HG03025 (cell line): ENCODE results near the gene PDCD1.
"Not testable (repeated sequence)": the region's sequence is repeated elsewhere in the genome, so short reads cannot be mapped to it uniquely, and the experiment has no call there.

Source experiments
- ATAC-seq: cut with Tn5 transposase; IDR thresholded peaks from one replicate; pipeline ENCODE4 v1.9.1; 2021; ENCODE audit warnings: mild to moderate bottlenecking, moderate library complexity; ENCODE audit not compliant: unreplicated experiment, low FRiP score

PDCD1 gene

DNA sequence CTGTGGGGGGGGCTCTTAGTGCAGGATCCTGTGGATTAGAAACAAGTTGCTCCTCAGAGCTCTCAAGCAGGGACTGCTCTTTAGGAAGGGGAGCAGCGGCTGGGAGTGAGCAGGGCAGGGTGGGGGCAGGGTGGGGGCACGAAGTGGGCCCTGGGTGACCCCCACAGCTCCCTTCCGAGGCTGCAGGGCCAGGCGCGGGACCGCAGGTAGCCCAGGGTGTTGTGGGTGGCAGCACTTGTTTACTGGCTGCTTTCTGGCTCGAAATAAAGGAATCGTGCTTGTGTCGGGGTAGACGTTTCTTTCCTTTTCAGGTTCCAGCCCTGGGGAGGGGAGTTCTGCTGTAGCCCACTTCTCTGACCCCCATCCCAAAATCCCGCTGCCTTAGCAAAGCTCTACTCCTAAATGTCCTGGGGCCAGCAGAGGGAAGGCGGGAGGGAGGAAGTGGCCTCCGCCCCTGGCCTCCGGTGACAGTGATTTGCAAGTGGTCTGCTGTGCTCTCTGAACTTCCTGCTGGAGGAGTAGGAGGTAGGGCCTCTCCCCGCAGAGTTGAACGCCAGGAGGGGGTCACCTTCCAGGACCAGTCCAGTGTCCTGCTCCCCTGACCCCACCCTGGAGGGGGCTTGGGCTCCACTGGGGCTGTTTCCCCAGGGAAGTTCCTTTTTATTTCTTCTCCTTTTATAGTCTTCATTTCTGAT, 41.4 kb downstream of the PDCD1 start:
- no peak for ATAC-seq

DNA sequence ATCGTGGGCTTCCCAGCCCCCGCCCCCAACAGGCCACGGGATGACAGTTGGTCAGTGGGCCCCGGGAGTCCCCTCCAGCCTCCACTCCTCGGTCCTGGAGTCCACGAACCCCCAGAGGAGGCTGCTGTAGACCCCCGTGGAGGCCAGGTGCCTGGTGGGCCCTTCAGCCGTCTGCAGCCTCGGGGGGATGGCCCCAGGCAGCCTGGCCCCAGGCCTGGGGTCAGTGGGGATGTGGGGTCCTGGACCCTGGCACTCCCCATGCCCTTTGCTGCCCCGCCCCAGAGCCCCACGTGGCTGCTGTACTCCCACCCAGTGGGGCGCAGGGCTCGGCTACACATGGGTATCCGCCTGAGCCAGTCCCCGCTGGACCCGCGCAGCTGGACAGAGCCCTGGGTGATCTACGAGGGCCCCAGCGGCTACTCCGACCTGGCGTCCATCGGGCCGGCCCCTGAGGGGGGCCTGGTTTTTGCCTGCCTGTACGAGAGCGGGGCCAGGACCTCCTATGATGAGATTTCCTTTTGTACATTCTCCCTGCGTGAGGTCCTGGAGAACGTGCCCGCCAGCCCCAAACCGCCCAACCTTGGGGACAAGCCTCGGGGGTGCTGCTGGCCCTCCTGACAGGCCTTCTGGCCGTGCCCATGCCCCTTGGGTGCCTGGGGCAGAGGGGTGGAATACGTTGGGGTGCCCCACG, 42.1 kb downstream of the PDCD1 start:
- ATAC-seq = no peak

DNA sequence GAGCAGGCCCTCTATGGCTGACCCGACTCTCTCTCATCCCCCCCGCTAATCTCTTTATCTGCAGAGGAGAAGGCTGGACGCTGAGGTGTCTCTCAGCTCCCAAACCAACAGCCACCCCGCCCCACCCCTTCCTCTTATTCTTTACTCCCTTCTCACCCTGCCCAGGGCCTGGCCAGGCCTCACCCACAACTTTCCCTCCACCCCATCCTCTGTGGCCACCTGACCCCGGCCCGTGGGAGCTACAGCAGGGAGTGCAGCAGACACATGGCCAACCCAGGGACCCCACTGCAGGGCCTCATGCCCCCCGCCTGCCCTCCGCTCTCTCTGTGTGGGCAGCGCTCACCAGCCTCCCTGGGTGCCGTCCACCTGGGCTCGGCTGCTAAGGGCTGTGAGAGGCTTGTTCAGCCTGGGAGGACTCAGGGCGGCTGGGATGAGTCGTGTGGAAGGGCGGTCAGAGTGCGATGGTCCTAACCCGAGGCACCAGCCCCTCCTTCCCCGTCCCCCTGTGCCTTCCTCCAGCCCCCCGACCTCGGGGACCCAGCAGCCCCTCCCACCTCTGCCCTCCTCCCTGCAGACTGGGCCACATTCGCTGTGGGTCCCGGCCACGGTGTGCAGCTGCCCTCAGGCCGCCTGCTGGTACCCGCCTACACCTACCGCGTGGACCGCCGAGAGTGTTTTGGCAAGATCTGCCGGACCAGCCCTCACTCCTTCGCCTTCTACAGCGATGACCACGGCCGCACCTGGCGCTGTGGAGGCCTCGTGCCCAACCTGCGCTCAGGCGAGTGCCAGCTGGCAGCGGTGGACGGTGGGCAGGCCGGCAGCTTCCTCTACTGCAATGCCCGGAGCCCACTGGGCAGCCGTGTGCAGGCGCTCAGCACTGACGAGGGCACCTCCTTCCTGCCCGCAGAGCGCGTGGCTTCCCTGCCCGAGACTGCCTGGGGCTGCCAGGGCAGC, 42.9 kb downstream of the PDCD1 start:
- ATAC-seq = no peak

DNA sequence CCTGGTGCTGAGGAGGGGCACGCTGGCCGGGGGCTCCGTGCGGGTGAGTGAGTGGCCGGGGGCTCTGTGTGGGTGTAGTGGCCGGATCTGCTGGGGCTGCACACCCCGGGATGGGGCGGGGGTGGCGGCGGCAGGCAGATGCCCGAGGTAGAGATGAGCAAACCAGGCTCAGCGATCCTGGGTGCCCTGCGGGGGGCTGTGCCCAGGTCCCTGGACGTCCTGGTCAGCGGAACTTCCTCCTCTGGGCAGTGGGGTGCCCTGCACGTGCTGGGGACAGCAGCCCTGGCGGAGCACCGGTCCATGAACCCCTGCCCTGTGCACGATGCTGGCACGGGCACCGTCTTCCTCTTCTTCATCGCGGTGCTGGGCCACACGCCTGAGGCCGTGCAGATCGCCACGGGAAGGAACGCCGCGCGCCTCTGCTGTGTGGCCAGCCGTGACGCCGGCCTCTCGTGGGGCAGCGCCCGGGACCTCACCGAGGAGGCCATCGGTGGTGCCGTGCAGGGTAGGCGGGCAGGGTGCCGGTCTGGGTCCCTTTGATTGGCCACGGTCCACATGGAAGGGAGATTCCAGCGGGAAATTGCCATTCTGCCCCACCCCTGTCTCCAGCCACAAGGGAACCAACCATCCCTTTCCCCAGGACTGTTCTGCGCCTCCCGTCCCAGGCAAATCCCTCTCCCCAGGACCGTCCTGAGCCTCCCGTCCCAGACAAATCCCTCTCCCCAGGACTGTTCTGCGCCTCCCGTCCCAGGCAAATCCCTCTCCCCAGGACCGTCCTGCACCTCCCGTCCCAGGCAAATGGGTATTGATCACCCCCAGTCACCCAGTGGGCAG, 43.8 kb downstream of the PDCD1 start:
- no peak for ATAC-seq

DNA sequence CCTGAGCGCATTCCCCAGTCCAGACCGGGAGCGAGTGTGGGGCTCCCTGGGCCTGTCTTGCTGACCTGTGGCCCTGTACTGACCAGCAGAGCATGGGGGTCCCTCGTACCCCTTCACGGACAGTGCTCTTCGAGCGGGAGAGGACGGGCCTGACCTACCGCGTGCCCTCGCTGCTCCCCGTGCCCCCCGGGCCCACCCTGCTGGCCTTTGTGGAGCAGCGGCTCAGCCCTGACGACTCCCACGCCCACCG, 44.4 kb downstream of the PDCD1 start:
- no peak for ATAC-seq

DNA sequence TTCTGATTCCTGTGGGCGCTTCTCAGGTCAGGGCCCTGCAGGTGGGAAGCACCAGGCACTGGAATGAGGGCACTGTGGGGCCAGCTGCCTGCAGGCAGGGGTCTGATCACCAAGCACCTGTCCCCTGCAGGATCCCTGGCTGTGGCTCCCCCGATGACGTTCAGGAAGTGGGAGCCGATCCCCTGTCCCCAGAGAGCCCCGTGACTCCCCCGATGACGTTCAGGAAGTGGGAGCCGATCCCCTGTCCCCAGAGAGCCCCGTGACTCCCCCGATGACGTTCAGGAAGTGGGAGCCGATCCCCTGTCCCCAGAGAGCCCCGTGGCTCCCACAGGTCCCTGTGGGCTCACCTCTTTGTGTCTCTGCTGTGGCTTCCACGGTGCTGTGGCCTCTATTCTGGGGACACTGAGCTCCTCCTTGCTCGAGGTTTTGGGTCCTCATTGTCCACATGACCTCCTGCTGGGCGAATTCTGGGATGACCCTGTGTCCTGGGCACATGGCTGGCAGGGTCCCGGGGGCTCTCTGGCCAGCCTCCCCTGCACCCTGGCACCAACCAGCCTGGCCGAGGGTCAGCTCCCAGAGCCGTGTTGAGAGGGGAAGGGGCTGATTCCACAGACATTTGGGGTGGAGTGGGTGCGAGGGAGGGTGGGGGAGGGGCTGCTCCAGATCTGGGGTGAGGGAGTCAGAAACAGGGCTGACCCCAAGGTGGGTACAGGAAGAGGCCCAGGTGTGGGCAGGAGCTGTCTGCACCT, 44.9 kb downstream of the PDCD1 start:
- no peak for ATAC-seq

DNA sequence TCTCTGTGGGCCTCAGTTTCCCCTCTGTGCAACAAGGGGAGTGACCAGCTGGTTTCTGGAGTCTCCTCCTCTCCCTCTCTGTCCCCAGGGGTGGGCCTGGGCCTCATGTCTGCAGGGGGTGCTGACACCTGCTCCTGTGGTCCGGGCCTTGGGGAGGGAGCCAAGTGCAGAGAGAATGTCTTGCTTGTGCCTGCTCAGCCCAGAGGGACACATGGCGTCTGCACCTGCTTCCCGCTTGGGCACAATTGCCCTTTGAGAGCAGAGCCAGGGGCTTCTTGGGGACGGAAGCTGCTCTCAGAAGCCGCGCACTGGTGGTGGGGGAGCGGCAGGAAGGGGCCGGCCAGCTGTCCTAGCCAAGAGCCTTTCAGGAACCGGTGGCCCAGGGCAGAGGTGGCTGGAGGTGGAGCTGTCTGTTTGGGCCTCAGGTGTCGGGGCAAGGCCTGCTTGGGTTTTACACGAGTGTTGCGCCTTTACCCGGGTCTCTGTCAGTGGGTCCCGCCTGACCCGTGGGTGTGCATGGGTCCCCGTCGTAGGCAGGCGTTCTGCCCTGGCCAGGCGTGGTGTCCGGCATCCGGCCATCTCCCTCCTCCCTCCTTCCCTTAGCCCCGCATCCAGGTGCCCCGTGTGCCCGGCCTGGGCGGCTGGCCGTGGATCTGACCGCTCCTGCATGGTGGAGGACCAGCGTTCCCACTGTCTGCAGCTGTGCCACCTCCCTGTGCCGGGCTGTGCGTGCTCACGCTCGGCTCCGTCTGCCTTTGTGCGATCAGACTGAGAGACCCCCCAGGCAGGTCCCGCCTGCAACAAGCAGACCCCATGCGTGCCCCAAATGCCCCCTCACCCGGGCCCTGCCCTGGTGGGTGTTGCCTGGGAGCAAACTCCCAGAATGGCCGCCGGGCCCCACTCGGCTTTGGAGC, 45.7 kb downstream of the PDCD1 start:
- ATAC-seq = no peak

DNA sequence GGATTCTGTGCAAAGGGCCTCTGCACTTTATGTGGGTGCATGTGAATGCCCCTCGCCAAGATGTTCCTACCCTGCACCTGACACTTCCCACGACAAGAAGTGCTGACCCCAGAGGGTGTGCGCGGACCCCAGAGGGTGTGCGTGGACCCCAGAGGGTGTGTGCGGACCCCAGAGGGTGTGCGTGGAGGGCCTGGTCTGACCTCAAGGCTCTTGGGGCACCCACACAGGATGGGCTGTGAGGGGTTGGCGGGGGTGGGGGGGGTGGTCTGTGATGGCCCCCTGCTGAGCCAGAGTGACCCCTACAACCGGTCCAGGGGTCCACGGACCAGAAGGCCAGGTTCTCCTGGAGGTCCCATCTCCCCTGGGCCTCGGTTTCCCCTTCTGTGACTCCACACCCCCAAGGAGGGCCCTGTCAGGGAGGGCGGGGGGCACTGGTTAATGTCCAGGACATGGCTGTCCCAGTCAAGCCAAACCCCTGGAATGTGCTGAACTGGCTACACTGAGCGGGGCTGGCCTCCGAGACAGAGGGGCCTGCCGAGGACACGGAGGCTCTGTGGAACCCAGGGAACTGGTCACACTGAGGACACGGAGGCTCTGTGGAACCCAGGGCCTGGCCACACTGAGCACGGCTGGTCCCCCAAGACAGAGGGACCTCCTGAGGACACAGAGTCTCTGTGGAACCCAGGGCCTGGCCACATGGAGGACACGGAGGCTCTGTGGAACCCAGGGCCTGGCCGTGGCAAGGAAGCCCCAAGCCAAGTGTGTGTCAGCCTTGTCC, 46.6 kb downstream of the PDCD1 start:
- ATAC-seq = no peak

DNA sequence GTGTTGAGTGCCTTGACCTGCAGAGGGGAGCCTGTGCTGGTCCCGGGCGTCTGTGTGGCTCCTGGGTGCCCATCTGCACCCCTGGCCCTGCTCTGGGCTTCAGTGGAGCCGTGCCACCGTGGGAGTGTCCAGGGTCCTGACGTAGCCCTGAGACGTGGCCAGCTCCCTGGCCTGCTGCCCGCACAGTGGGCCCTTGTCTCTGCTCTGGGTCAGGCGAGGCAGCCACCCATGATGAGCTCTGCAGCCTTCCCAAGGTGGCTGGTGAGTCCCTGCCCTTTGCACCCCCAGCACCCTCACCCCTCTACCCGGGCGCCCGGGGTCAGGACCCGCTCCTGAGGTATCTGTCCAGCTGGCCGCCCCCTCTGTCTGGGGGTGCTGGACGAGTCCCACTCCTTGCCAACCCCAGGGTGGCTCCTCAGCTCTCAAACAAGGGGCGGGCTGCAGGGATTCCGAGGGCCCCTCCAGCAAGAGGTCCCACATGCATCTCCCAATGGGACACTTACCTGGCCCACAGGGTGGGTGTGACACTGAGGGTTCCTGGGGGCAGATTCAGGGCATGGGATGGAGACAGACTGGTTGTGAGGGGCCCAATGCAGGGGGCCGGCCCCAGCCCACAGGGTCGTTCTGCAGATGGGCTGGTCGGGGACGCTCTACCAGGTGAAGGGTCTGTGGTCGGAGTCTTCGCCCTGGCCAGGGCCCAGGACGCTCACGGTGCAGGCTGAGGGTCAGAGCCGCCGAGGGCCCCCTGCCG, 47.3 kb downstream of the PDCD1 start:
- no peak for ATAC-seq

DNA sequence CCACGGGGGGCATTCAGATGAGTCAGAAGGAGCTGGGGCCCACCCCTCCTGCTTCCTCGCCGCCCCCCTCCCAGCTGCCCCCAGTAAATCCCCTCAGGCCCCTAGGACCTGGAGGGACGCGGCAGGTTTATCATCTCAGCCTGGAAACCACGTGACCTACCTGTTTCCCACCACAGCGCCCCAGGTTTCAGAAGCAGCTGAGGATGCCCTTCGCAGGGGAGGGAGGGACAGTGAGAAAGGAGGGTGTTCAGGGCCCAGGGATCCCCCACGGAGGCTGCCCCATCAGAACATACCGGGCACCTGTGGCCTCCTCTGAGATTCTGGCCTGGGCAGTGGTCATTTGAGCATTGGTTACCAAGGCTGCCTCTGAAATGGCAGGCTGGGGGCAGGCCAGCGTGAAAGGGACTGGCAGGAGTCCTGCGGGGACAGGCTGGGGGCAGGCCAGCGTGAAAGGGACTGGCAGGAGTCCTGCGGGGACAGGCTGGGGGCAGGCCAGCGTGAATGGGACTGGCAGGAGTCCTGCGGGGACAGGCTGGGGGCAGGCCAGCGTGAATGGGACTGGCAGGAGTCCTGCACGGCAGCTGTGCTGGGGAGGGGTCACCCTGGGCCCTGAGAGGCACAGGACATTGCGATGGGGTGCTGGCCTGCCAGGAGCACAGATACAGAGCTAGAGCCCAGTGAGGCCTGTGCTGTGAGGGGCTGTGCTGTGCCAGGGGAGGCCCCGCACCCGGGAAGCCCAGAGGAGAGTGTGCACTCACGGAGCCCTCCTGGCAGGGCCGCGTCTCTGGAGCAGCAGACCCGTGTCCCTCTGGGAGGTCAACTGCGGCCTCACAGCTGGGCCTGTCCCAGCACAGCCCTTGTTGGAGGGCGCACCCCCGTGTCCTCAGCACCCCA, 48.1 kb downstream of the PDCD1 start:
- ATAC-seq = no peak

DNA sequence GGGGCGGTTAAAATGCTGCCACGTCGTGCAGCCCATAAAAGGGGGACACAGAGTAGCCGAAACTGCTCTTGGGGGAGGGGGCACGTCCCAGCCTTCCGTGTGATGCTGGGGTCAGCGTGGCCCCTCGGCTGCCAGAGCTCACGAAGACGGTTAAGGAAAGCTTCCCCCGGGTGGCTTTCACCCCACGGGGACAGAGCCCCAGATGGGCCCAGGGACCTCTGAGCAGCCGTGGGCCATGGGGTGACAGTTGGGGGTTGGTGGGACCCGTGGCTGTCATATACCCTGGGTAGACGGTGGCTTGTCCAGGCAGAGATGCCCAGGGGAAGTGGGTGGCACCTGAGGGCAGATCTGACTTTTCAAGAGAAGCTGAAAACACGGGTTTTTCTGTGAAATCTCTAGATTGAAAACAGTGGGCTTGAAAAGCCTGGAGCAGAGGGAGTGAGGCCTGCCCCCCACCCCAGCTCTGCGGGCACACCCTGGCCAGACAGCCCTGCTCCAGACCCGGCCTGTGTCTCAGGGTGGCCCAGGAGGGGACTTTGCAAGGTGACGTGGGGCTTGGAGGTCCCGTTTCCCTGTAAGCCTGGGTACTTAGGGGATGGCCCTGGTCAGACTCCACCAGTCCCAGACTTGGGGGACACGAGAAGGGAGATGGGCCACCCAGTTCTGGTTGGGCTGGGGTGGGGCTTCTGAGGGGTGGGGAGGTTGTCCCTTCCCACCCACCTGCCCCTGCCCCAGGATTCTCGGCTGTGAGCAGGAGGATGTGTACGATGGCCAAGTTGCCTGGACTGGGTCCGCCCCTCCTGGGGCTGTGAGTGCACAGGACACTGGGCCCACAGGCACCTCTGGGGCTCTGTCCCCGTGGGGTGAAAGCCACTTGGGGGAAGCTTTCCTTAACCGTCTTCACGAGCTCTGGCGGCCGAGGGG, 49.0 kb downstream of the PDCD1 start:
- no peak for ATAC-seq

DNA sequence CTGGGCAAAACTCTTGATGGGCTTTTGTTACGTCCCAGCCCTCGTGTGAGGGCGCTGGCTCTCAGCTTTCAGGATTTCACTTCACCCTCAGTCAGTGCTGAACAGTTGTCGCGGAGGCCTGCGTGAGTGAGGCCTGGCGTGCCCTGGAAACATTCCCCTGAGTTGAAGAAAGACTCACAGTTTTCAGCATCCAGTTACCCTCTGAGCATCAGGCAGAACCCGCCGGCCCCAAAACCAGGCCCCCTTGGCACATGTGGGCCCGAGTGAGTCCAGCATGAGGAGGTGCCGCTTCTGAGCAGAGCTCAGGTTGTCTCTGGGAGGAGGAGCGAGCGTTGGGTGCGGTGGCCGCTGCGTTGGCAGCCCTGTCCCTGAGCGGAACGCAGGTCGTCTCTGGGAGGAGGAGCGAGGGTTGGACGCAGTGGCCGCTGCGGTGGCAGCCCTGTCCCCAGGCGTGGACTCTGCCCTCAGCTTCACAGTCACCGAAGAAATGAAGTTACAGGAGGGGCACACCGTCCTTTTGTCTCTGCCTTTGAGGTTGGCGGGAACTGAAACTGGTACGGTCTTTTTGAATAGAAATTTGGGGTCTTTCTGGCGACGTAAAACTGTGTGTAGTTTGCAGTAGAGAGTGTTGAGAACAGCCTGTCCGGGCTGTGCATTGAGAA, 49.8 kb downstream of the PDCD1 start, which contains the start of gene NEU4:
Gene NEU4 (plus strand): TSS at position 473 of the 662 bp plus-strand sequence. CDS start 5,292 bp downstream, outside the sequence.
- ATAC-seq = no peak

DNA sequence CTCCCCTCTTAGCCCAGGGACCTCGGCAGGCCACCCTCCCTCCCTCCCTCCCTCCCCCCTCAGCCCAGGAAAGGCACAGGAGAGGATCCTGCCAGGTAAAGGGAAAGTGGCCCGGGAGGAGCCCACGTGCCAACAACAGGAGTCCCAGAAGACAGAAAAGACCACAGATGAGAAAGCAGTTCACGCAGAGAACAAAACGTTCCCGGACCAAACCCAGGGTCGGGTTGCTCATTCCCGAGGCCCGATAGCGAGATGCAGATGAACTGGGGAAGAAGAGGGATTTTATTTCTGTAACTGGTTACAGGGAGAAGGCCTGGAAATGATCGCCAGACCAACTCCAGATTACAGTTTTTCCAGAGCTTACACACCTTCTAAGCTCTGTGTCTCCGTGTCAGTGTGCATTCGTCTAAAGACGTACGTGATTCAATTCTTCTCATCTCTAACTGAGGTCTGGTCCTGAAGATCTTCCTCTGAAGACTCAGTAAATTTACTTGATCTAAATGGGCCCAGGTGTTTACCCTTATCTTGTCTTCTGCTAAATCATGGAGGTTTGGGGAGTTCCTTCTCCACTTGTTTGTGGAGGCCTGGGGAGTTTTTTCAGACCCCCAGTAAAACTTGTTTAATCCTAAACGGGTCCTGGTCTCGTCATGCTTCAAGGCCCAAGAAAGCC, 50.5 kb downstream of the PDCD1 start:
- no peak for ATAC-seq

DNA sequence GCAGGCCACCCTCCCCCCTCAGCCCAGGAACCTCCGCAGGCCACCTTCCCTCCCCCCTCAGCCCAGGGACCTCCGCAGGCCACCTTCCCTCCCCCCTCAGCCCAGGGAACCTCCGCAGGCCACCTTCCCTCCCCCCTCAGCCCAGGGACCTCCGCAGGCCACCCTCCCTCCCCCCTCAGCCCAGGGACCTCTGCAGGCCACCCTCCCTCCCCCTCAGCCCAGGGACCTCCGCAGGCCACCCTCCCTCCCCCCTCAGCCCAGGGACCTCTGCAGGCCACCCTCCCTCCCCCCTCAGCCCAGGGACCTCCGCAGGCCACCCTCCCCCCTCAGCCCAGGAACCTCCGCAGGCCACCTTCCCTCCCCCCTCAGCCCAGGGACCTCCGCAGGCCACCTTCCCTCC, 52.5 kb downstream of the PDCD1 start:
- ATAC-seq = not testable (repeated sequence)
